HepG2 (cell line): ENCODE results near the gene NFRKB. TPM values are rescaled to one million over a fixed set of nuclear protein-coding genes. Genes with fewer than 3 reads are reported as not detected.
A peak's percentile ranks its signal among the peaks of the same experiment; 100 is the strongest.

Experiments
- CAMTA2 ChIP-seq: sonication (generic); formaldehyde crosslinking; IDR thresholded peaks from 2 replicates; pipeline ENCODE4 v1.4.0; 2020; ENCODE audit warnings: mild to moderate bottlenecking, missing genetic modification reagents, borderline replicate concordance
- GATAD2A ChIP-seq: IDR thresholded peaks from 2 replicates; pipeline ENCODE4 v1.6.1; 2016
- HOXD1 ChIP-seq: sonication (generic); formaldehyde crosslinking; IDR thresholded peaks from 2 replicates; pipeline ENCODE4 v1.5.0; 2020; ENCODE audit warnings: missing genetic modification reagents
- PRMT3 ChIP-seq: sonication (generic); formaldehyde crosslinking; IDR thresholded peaks from 2 replicates; pipeline ENCODE4 v1.8.1; 2022; ENCODE audit warnings: low read depth, mild to moderate bottlenecking, moderate library complexity, missing genetic modification reagents, borderline replicate concordance
- RXRA ChIP-seq: sonication (generic); formaldehyde crosslinking; IDR thresholded peaks from 2 replicates; pipeline ENCODE4 v1.5.1; 2020; ENCODE audit warnings: missing genetic modification reagents
- SOX6 ChIP-seq, 2 experiments: fragments of 450-650 bp in 1 of 2; sonication (generic) in 1 of 2; formaldehyde crosslinking in 1 of 2; IDR thresholded peaks; 2 replicates each; pipeline versions ENCODE4 v1.4.0 to v1.6.1; 2017 to 2020; ENCODE audit warnings: antibody characterized with exemption in 1 of 2, mild to moderate bottlenecking in 1 of 2, missing genetic modification reagents in 1 of 2
- ZFYVE20 ChIP-seq: sonication (generic); formaldehyde crosslinking; IDR thresholded peaks from 2 replicates; pipeline ENCODE4 v1.8.0; 2023; ENCODE audit warnings: low read depth, mild to moderate bottlenecking, moderate library complexity, missing genetic modification reagents, borderline replicate concordance
- ZIK1 ChIP-seq: sonication (generic); formaldehyde crosslinking; IDR thresholded peaks from 2 replicates; pipeline ENCODE4 v1.5.0; 2020; ENCODE audit warnings: mild to moderate bottlenecking, low read depth, missing genetic modification reagents, borderline replicate concordance
- ZNF335 ChIP-seq: sonication (generic); formaldehyde crosslinking; IDR thresholded peaks from 2 replicates; pipeline ENCODE4 v1.4.0; 2020; ENCODE audit warnings: missing genetic modification reagents
- ZNF510 ChIP-seq: sonication (generic); formaldehyde crosslinking; IDR thresholded peaks from 2 replicates; pipeline ENCODE4 v1.4.0; 2020; ENCODE audit warnings: low read depth, mild to moderate bottlenecking, missing genetic modification reagents
- polyA plus RNA-seq, 8 experiments: library from polyadenylated mRNA; depleted of rRNA in 3 of 8; stranded (reverse) in 7 of 8; unstranded in 1 of 8; fragments of >200 nt; fragmentation: Illumina TruSeq in 4 of 8; extraction: Trizol in 4 of 8; gene quantifications; 2 replicates each; pipeline versions ENCODE4 v1.2.1 to v1.2.3, GENCODE V29; 2011 to 2016; ENCODE audit warnings: low read depth in 4 of 8, missing spikeins in 1 of 8, mixed read lengths in 1 of 8; ENCODE audit not compliant: insufficient read depth in 1 of 8
- total RNA-seq, 5 experiments: library from RNA; depleted of rRNA; stranded (reverse); fragments of >200 nt; fragmentation: Illumina TruSeq; extraction: Trizol; gene quantifications; 2 replicates each; pipeline ENCODE4 v1.2.3, GENCODE V29; 2016; ENCODE audit warnings: low read depth in 1 of 5
- TF ChIP-seq, protein P1 (sequence below): sonication (generic); formaldehyde crosslinking; IDR thresholded peaks from 2 replicates; pipeline ENCODE4 v1.4.0; 2020; ENCODE audit warnings: mild to moderate bottlenecking, missing genetic modification reagents
- TF ChIP-seq, protein P2 (sequence below): sonication (generic); formaldehyde crosslinking; IDR thresholded peaks from 2 replicates; pipeline ENCODE4 v1.4.0; 2020; ENCODE audit warnings: missing genetic modification reagents
- TF ChIP-seq, protein P3 (sequence below): sonication (generic); formaldehyde crosslinking; IDR thresholded peaks from 2 replicates; pipeline ENCODE4 v1.5.0; 2020; ENCODE audit warnings: mild to moderate bottlenecking, missing genetic modification reagents
- TF ChIP-seq, protein P4 (sequence below): sonication (generic); formaldehyde crosslinking; IDR thresholded peaks from 2 replicates; pipeline ENCODE4; 2020; ENCODE audit warnings: missing genetic modification reagents, mild to moderate bottlenecking, borderline replicate concordance

NFRKB gene
- total and polyA plus RNA-seq, 2 of the 13 experiments (the other 11 are each of a cell fraction or from before 2014, with no cell fraction given): 22.9 to 23.7 TPM

DNA sequence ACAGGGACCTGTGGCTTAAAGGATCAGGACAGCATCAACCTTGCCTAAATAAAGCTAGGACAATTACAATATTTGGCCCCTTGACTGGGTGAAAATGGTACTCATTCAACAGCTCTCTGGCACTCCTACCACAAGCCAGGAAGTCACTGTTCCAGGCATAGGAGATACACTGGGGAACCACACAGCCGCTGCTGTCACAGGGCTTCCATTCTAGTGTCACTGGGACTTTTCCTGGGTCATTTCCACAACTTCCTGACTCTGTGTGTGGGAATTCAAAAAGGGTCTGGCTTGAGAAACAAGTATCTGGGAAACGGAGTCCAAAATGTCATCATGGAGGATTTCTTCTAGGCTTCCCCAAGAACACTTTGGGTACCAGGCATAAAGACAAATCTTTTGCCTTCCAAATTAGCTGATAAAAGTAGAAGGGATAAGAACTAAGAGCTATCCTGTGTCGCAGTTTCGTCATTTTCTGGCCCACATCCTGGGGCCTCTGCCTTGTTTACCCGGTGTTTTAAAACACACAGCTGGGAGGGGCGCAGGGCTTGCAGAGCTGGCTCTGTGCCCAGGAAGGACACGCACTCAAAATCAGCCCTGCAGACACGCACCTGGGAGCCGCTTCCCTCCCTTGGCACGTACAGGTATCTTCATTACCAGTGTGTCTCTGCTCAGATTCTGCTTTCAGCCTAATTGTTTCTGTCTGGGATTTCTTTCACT is 41.7 kb downstream of the NFRKB start (continued):
- TF ChIP-seq RXRA (CRISPR knock-in tag) (no peak), PRMT3 (no peak), ZFYVE20 (no peak), ZIK1 (CRISPR knock-in tag) (no peak), SOX6 (IDR thresholded peaks at IDR 0.05) (no peak), SOX6 (CRISPR knock-in tag; IDR thresholded peaks at IDR 0.05) (peak; percentile 85), ZNF335 (CRISPR knock-in tag) (0 out of 2 replicates have a peak, but pooled peaks have one; percentile 52), HOXD1 (CRISPR knock-in tag) (no peak), CAMTA2 (CRISPR knock-in tag) (no peak), GATAD2A (CRISPR knock-in tag) (peak; percentile 88), ZNF510 (no peak)
- TF ChIP-seq, protein P1, sequence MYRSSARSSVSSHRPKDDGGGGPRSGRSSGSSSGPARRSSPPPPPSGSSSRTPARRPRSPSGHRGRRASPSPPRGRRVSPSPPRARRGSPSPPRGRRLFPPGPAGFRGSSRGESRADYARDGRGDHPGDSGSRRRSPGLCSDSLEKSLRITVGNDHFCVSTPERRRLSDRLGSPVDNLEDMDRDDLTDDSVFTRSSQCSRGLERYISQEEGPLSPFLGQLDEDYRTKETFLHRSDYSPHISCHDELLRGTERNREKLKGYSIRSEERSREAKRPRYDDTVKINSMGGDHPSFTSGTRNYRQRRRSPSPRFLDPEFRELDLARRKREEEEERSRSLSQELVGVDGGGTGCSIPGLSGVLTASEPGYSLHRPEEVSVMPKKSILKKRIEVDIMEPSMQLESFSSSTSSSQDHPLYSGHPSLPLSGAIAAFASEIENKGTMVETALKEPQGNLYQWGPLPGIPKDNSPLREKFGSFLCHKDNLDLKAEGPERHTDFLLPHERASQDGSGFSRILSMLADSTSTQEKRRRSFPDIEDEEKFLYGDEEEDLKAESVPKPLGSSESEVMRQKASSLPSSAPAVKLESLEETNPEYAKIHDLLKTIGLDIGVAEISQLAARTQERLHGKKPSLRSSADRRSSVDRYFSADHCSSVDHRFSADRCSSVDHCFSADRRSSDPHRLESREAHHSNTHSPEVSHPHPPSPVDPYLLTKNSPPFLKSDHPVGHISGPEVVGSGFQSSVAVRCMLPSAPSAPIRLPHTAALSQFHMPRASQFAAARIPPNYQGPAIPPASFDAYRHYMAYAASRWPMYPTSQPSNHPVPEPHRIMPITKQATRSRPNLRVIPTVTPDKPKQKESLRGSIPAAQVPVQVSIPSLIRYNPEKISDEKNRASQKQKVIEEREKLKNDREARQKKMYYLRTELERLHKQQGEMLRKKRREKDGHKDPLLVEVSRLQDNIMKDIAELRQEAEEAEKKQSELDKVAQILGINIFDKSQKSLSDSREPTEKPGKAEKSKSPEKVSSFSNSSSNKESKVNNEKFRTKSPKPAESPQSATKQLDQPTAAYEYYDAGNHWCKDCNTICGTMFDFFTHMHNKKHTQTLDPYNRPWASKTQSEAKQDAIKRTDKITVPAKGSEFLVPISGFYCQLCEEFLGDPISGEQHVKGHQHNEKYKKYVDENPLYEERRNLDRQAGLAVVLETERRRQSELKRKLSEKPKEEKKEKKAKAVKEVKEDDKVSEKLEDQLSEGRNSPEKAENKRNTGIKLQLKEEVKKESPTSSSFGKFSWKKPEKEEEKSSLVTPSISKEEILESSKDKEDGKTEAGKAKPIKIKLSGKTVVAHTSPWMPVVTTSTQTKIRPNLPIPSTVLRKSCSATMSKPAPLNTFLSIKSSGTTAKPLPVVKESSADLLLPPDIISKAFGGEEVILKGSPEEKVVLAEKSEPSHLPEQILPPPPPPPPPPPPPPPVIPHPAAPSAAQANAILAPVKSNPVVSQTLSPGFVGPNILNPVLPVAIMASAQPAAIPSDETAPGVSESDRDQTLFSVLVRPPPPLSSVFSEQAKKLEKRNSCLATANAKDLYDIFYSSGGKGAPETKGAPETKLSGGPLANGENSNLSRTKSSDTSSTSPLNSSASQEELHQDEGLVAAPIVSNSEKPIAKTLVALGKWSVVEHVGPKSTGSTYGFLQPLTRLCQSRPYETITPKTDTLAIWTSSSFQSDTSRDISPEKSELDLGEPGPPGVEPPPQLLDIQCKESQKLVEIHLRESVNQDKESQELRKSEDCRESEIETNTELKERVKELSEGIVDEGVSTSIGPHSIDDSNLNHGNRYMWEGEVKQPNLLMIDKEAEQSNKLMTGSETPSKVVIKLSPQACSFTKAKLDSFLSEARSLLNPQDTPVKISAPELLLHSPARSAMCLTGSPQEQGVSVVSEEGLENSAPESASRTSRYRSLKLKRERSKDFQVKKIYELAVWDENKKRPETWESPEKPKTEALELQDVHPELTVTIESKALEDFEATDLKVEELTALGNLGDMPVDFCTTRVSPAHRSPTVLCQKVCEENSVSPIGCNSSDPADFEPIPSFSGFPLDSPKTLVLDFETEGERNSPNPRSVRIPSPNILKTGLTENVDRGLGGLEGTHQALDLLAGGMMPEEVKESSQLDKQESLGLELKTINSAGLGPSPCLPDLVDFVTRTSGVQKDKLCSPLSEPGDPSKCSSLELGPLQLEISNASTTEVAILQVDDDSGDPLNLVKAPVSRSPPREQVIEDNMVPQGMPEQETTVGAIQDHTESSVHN (CRISPR knock-in tag): no peak
- TF ChIP-seq, protein P2, sequence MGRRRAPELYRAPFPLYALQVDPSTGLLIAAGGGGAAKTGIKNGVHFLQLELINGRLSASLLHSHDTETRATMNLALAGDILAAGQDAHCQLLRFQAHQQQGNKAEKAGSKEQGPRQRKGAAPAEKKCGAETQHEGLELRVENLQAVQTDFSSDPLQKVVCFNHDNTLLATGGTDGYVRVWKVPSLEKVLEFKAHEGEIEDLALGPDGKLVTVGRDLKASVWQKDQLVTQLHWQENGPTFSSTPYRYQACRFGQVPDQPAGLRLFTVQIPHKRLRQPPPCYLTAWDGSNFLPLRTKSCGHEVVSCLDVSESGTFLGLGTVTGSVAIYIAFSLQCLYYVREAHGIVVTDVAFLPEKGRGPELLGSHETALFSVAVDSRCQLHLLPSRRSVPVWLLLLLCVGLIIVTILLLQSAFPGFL (CRISPR knock-in tag): no peak
- TF ChIP-seq, protein P3, sequence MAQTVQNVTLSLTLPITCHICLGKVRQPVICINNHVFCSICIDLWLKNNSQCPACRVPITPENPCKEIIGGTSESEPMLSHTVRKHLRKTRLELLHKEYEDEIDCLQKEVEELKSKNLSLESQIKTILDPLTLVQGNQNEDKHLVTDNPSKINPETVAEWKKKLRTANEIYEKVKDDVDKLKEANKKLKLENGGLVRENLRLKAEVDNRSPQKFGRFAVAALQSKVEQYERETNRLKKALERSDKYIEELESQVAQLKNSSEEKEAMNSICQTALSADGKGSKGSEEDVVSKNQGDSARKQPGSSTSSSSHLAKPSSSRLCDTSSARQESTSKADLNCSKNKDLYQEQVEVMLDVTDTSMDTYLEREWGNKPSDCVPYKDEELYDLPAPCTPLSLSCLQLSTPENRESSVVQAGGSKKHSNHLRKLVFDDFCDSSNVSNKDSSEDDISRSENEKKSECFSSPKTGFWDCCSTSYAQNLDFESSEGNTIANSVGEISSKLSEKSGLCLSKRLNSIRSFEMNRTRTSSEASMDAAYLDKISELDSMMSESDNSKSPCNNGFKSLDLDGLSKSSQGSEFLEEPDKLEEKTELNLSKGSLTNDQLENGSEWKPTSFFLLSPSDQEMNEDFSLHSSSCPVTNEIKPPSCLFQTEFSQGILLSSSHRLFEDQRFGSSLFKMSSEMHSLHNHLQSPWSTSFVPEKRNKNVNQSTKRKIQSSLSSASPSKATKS (CRISPR knock-in tag): no peak
- TF ChIP-seq, protein P4, sequence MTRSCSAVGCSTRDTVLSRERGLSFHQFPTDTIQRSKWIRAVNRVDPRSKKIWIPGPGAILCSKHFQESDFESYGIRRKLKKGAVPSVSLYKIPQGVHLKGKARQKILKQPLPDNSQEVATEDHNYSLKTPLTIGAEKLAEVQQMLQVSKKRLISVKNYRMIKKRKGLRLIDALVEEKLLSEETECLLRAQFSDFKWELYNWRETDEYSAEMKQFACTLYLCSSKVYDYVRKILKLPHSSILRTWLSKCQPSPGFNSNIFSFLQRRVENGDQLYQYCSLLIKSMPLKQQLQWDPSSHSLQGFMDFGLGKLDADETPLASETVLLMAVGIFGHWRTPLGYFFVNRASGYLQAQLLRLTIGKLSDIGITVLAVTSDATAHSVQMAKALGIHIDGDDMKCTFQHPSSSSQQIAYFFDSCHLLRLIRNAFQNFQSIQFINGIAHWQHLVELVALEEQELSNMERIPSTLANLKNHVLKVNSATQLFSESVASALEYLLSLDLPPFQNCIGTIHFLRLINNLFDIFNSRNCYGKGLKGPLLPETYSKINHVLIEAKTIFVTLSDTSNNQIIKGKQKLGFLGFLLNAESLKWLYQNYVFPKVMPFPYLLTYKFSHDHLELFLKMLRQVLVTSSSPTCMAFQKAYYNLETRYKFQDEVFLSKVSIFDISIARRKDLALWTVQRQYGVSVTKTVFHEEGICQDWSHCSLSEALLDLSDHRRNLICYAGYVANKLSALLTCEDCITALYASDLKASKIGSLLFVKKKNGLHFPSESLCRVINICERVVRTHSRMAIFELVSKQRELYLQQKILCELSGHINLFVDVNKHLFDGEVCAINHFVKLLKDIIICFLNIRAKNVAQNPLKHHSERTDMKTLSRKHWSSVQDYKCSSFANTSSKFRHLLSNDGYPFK (CRISPR knock-in tag): peak; percentile 29; the same call in 1 of the 2 replicates
